ENCODE data around the gene TNFRSF18.

DNA sequence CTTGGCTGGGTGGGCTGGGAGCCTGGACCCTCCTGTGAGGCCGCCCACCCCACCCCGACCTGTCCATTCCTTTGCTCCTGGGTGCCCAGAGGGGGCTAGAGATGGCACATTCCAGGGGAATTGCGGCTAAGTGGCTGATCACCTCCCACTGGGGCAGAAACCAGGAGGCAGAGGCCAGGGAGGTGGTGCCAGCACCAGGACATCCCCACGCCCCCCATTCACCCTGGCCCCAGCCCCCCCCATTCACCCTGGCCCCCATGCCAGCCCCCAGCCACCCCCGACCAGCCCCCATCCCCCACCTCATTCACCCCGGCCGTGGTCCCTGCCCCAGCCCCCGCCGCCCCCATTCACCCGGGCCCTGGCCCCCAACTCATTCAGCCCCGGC lies 33.9 kb upstream of the TNFRSF18 start:
- TF ChIP-seq POLR2AphosphoS5 (IDR thresholded peaks at IDR 0.05; ENCODE audit: low read depth, low read length): no peak
- no peak for TF ChIP-seq POLR2A (IDR thresholded peaks at IDR 0.05; ENCODE audit: low read depth, low read length)
- TF ChIP-seq TAF1 (IDR thresholded peaks at IDR 0.05; ENCODE audit: low read depth, low read length): no peak

Data from GM12891 (cell line).